Non-pigmented ciliary epithelial cell (primary cell): Measurements from ENCODE around the gene FARS2.
A peak's percentile ranks its signal among the peaks of the same experiment; 100 is the strongest.

Experiments used
- DNase-seq: peaks from one replicate; pipeline ENCODE4 v3.0.0-alpha.2; 2010; ENCODE audit warnings: low read depth

The FARS2 gene

DNA sequence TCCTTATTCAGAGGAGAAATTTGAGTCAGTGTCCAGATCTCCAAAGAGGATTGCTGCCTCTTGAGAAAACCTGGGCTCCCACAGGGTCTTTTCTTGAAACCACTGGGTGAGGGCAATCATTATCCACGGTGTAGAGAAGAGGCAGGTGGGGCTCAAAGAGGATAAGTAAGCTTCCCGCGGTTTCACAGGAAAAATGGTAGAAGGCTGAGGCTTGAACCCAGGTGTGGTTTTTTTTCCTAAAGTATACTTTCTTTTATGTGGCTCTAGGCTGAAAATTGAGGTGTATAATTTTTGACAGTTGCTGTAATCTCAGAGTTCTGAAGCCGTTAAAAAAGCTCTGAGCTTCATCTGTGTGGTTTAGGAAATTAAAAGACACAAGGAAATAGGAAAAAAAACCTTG lies 164.5 kb downstream of the FARS2 start:
- DNase-seq: no peak

GRCh38 chr6:5427586-5427985 lies 166.3 kb downstream of the FARS2 start:
- no peak for DNase-seq

GRCh38 chr6:5433324-5433723 lies 172.0 kb downstream of the FARS2 start:
- DNase-seq: no peak

DNA sequence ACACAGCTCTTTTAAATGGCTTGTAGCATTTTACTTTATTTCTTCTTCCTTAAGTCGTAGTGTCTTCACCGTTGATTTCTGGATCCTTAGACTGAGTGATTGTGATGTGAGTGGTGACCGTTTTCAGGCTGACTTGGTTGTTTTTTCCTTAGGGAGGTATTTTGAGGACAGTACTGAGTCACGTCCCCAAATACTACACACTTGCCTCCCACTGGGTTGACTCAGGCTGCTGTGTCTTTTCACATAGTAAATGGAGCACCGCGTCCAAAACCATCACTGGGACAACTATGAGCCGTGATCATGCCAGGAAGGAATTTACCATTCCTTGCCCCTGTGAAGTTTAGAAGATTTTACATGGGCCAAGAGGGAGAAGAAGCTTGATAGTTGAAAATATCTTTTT lies 174.1 kb downstream of the FARS2 start:
- peak; percentile 31 for DNase-seq

DNA sequence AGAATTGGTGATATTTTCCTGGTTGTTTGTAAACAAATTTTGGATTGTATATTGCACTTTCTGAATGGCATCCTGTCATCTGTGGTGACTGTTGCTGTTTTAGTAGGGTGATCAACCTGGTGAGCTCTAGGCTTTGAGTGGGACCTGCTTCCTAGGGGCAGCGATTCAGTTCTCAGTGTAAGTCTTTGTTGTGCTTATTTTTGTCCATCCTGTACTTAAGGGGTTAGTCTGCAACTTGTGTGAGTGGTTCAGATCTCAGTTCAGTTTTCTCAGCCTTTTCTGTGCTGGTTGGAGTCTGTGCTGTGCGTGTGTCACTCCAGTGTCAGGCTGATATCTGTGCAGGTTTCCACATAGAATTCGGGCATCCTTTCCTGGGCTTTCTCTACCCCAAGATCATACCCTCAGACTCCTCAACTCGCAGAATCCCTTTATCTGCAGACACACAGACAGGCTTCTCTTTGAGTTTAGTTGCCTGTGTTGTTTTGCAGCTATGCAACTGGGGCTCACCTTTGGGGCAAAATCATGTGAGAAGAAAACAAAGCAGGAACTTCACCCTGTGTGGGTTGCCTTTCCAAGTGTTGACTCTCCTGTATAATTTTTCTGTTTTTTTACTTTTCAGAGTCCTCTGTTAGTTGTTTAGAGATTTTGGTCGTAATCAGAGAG lies 177.7 kb downstream of the FARS2 start:
- no peak for DNase-seq

- no peak for DNase-seq
These were observed 178.4 kb downstream of the FARS2 start for GRCh38 chr6:5439749-5440148.

GRCh38 chr6:5442319-5442718 lies 181.0 kb downstream of the FARS2 start:
- DNase-seq: no peak

GRCh38 chr6:5442916-5443315 lies 181.6 kb downstream of the FARS2 start:
- no peak for DNase-seq

DNA sequence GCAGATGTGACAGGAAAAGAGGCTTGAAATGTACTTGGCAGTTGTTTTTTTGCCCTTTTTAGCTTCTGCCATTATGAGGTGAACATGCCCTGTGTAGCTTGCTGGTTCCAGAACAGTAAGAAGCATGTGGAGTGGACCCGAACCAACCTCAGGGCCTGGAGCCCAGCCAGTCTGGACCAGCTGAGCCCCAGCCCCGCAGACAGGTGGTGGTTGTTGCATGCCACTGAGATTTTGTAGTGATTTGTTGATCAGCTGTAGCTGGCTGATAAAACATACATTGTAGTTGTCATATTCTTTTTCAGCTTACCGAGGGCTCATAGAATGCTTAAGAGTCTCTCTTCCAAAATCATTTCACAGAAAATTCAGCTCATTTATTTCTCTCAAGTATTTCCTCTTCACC lies 182.2 kb downstream of the FARS2 start:
- DNase-seq: no peak

DNA sequence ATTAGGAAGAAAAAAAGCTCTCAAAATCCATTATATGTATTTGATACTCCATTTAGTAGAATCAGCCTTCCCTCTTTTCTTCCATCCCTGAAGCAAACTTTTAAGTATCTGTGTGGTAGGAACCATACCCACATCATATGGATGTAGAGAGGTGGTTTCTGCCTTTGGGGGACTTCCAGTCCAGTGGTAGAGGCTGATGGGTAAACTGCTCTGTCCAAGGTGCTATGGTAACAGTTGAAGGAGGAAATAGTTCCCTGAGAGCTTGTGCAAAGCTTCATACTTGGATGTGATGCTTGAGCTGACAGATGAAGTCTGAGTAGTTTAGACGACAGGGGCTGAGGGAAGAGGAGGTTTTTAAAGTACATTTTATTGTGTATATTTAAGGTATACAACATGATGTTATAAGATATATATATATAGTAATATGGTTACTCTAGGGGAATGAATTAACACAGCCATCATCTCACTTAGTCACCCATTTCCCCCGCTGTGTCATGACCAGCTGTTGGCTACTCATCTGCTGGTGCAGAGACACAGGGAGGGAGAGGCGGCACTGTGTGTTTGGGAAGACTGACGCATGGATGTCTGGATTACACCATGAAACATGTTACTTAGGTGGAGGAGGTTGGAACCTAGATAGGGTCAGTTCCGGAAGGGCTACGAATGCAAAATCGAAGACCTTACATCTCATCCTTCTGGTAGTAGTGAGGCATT lies 185.2 kb downstream of the FARS2 start:
- DNase-seq: no peak

DNA sequence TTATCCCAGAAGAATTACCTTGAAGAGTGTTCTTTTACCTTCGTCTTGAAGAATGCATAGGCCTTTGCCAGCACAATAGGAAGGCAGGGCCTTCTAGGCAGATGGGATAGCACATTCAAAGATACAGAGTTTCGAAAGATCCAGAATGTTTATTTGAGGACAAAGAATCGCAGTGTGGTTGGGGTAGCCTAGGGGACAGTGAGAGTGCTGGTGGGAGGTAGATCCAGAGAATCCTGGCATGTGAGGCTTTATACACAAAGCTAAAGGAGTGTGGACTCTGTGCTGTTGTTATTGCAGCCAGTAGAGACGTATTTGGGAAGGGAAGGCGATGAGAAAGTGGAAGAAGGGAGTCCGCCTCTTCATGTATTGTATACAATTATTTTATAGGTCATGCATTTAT lies 186.6 kb downstream of the FARS2 start:
- DNase-seq: no peak

- no peak for DNase-seq
These were observed 188.8 kb downstream of the FARS2 start for GRCh38 chr6:5450073-5450472.

DNA sequence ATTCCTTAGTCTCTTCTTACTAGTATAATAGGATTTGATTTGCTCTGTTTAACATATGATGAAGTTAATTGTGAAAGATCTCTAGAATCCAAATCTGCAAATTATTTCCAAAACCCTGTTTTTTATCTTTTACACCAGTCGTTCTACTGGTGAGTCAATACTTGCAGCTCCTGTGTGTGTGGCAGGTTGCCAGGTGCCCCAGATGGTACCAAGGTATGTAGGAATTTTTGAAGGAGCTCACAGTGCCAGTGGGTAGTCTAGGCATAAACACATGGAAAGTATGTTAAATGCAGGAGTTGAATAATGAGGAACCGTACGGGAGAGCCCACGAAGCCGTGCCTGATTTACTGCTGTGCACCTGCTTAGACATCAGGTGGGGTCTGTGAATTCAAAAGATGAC lies 192.2 kb downstream of the FARS2 start:
- no peak for DNase-seq

GRCh38 chr6:5455142-5455541 lies 193.8 kb downstream of the FARS2 start:
- no peak for DNase-seq

DNA sequence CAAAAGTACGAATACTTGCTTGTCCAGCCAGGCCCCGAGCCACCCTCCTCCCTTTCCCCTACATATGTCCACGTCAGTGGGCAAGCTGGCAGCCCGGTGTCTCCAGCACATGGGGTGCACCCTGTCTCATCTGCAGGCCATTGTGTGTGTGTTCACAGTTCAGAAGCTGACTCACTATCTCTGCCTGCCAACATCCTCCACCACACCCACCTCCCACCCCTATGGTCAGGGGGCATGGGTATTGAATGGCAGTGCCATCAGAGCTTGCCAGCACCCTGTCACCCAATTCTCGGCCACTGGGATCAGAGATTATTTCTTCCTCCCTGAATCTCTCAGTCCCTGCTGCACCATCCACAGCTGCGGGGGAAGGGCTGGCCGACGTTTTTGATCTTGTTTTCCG lies 195.7 kb downstream of the FARS2 start:
- no peak for DNase-seq

- no peak for DNase-seq
These were observed 196.8 kb downstream of the FARS2 start for GRCh38 chr6:5457983-5458683.

DNA sequence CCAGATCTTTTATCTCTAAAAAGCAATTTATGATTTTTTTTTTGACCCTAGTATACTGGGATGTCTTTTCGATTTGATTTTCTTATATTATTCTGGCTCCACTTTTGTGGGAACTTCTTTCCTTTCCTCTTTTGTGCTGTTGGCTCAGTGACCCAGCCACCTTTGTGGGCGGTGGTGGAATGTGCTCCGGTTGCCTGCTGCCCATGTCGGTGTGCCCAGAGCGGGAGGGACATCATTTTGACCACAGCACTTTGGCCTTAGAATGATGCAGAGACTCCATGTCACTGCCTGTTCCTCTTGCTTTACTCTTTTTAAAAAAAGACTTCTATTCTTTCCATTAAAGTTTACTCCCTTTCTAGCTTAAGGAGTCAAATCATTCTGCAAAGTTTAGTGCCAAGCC lies 198.0 kb downstream of the FARS2 start:
- DNase-seq: no peak

GRCh38 chr6:5461365-5461764 lies 200.1 kb downstream of the FARS2 start:
- no peak for DNase-seq

GRCh38 chr6:5462856-5463255 lies 201.5 kb downstream of the FARS2 start:
- no peak for DNase-seq

GRCh38 chr6:5463690-5464089 lies 202.4 kb downstream of the FARS2 start:
- DNase-seq: no peak

DNA sequence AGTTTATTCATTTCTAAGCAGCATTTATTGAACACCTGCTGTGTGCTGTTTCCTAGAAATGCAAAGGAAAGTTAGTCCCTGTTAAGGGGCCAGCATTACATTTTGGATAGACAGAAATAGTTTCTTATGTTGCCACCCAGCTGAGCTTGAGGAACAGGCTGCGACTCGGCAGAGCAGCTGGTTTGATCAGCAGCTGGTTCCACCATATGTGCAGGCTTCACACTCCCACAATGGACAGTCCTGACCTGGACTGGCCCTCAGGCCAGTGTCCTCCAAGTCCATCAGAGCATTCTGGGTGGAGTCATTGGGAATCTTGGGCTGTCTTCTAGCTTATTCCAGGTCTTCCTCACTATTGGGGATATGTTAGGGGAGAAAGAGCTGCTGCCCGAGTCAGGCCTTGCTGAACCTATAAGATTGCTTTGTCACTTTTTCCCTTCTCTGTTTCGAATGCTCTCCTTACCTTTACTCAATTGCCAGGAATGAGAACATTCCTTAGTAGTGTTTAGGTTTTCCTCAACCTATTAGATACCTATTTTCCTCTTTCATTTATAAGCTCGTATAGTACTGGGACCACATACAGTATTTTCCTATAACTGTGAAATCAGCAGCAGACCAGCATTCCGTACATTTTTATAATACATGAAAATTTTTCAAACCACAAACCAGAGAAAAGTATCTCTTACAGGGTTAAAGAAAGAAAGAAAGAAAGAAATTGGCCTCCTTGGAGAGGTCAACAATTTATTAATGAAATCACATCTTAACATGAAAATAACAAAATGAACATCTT lies 203.0 kb downstream of the FARS2 start:
- no peak for DNase-seq

- peak; percentile 28 for DNase-seq
These were observed 205.2 kb downstream of the FARS2 start for GRCh38 chr6:5466281-5467136.
